Testis (tissue), 3 donors: Measurements from ENCODE around the gene TIMM13. TPM values are rescaled to one million over a fixed set of nuclear protein-coding genes. Genes with fewer than 3 reads are reported as not detected.

Experiments used
- DNase-seq: peaks from one replicate; pipeline ENCODE4 v3.0.0-alpha.2; 2019
- H3K27ac ChIP-seq, 2 donors: fragments of 200-600 bp; sonication (generic); one replicate each; pipeline ENCODE4 v1.5.1; 2019
- H3K27me3 ChIP-seq: fragments of 200-600 bp; sonication (generic); one replicate; pipeline ENCODE4 v1.5.1; 2019
- H3K36me3 ChIP-seq: fragments of 200-600 bp; sonication (generic); one replicate; pipeline ENCODE4 v1.5.1; 2017; ENCODE audit warnings: low read depth; ENCODE audit errors: missing control alignments
- H3K4me1 ChIP-seq: fragments of 200-600 bp; sonication (generic); one replicate; pipeline ENCODE4 v1.5.1; 2019
- H3K4me3 ChIP-seq, 2 donors: fragments of 200-600 bp; sonication (generic); one replicate each; pipeline ENCODE4 v1.5.1; 2017 to 2019
- H3K9me3 ChIP-seq: fragments of 200-600 bp; sonication (generic); one replicate; pipeline ENCODE4 v1.5.1; 2017
- CTCF ChIP-seq, 3 experiments: fragments of 450-650 bp in 2 of 3; fragments of 200-600 bp in 1 of 3; sonication (generic) in 1 of 3; IDR thresholded peaks; one replicate each; pipeline ENCODE4 v1.5.1; 2016 to 2019; ENCODE audit warnings: antibody characterized with exemption in 3 of 3, mild to moderate bottlenecking in 2 of 3, moderate library complexity in 1 of 3
- POLR2A ChIP-seq: fragments of 450-650 bp; IDR thresholded peaks from one replicate; pipeline ENCODE4 v1.6.1; 2017; ENCODE audit warnings: antibody characterized with exemption, mild to moderate bottlenecking, moderate library complexity
- WGBS, 2 donors: methylation state at CpG; one replicate each; pipeline ENCODE4 v1.1.5; 2018; 5-methylcytosine and 5-hydroxymethylcytosine counted together
- intact Hi-C: fragments of 100-400 bp; cut with DNase I; formaldehyde crosslinking; loops from one replicate; pipeline ENCODE4 v1.15.1; 2023; ENCODE audit warnings: low total_unique reads
- polyA plus RNA-seq: library from polyadenylated mRNA; stranded (reverse); fragments of 350-450 nt; fragmentation: Illumina TruSeq; extraction: RNeasy Lipid Tissue Mini Kit (QIAGEN cat#74804); gene quantifications from one replicate; pipeline ENCODE4 v1.2.3, GENCODE V29; 2014; ENCODE audit warnings: low read depth, low replicate concordance; ENCODE audit not compliant: insufficient read depth
- total RNA-seq, 2 donors: library from RNA; depleted of rRNA; stranded (reverse); fragments of >200 nt; gene quantifications; one replicate each; pipeline ENCODE4 v1.2.3, GENCODE V29; 2016

Gene TIMM13
- total and polyA plus RNA-seq, 3 donors from 2014 or later, result 57.5 to 66.6 (median 60.6) TPM

- H3K4me1 ChIP-seq, result no peaks in the 10 kb centered on the region
- no peak for DNase-seq
- no peaks in the 10 kb centered on the region for H3K9me3 ChIP-seq
- no peak for TF ChIP-seq CTCF (IDR thresholded peaks at IDR 0.05)
- no peak for TF ChIP-seq POLR2A
- WGBS, 2 donors, result 95 to 97% methylated on average over 13 to 37 of the region's 42 CpGs
- no peak overlapping the region for H3K4me3 ChIP-seq
- H3K36me3 ChIP-seq, result no peaks in the 10 kb centered on the region
- no peaks in the 10 kb centered on the region for H3K27me3 ChIP-seq
- no peak overlapping the region for H3K27ac ChIP-seq
- intact Hi-C loops, result no loop called here
These were observed 7.4 kb upstream of the TIMM13 start for GRCh38 chr19:2434721-2435265.

- H3K4me3 ChIP-seq, result no peak overlapping the region
- TF ChIP-seq POLR2A (no peak), CTCF (IDR thresholded peaks at IDR 0.05) (no peak)
- H3K36me3 ChIP-seq, result no peaks in the 10 kb centered on the region
- no peak for DNase-seq
- H3K4me1 ChIP-seq, result no peaks in the 10 kb centered on the region
- H3K27ac ChIP-seq, result no peak overlapping the region
- 95 to 98% methylated on average over 20 to 22 of the region's 22 CpGs for WGBS, 2 donors
- H3K9me3 ChIP-seq, result no peaks in the 10 kb centered on the region
- H3K27me3 ChIP-seq, result no peaks in the 10 kb centered on the region
- intact Hi-C loops, result no loop called here
These were observed 6.9 kb upstream of the TIMM13 start for GRCh38 chr19:2434267-2434666.

- 93 to 96% methylated on average over 12 to 30 of the region's 30 CpGs for WGBS, 2 donors
- H3K27me3 ChIP-seq, result no peaks in the 10 kb centered on the region
- no peaks in the 10 kb centered on the region for H3K9me3 ChIP-seq
- H3K4me1 ChIP-seq, result no peaks in the 10 kb centered on the region
- TF ChIP-seq CTCF (IDR thresholded peaks at IDR 0.05) (no peak), POLR2A (no peak)
- H3K27ac ChIP-seq, result no peak overlapping the region
- H3K36me3 ChIP-seq, result no peaks in the 10 kb centered on the region
- no peak overlapping the region for H3K4me3 ChIP-seq
- intact Hi-C loops, result no loop called here
- no peak for DNase-seq
These were observed 6.5 kb upstream of the TIMM13 start for GRCh38 chr19:2433854-2434253.

GRCh38 chr19:2432131-2432848 is 4.9 kb upstream of the TIMM13 start:
- no peaks in the 10 kb centered on the region for H3K36me3 ChIP-seq
- H3K4me3 ChIP-seq, result no peak overlapping the region
- no peak for TF ChIP-seq POLR2A
- no peak overlapping the region for H3K27ac ChIP-seq
- intact Hi-C loops, result no loop called here
- no peaks in the 10 kb centered on the region for H3K4me1 ChIP-seq
- no peak for DNase-seq
- H3K27me3 ChIP-seq, result no peaks in the 10 kb centered on the region
- no peaks in the 10 kb centered on the region for H3K9me3 ChIP-seq
- 95 to 96% methylated on average over 19 to 25 of the region's 25 CpGs for WGBS, 2 donors

- H3K4me3 ChIP-seq, result no peak overlapping the region
- TF ChIP-seq POLR2A, result no peak
- no peaks in the 10 kb centered on the region for H3K9me3 ChIP-seq
- intact Hi-C loops, result no loop called here
- no peak overlapping the region for H3K27ac ChIP-seq
- DNase-seq, result no peak
- H3K36me3 ChIP-seq, result no peaks in the 10 kb centered on the region
- peaks cover 2% of the 10 kb centered on the region for H3K4me1 ChIP-seq
- H3K27me3 ChIP-seq, result no peaks in the 10 kb centered on the region
- 93 to 95% methylated on average over 22 to 37 of the region's 37 CpGs for WGBS, 2 donors
These were observed 4.1 kb upstream of the TIMM13 start for GRCh38 chr19:2431318-2432055.
